ENCODE data around the gene RTN3. TPM values are rescaled to one million over a fixed set of nuclear protein-coding genes. Genes with fewer than 3 reads are reported as not detected.

The RTN3 gene
- total and polyA plus RNA-seq, 2 donors (not counting 1 experiment from before 2014, with no cell fraction given), result 10.1 to 24.9 TPM

DNA sequence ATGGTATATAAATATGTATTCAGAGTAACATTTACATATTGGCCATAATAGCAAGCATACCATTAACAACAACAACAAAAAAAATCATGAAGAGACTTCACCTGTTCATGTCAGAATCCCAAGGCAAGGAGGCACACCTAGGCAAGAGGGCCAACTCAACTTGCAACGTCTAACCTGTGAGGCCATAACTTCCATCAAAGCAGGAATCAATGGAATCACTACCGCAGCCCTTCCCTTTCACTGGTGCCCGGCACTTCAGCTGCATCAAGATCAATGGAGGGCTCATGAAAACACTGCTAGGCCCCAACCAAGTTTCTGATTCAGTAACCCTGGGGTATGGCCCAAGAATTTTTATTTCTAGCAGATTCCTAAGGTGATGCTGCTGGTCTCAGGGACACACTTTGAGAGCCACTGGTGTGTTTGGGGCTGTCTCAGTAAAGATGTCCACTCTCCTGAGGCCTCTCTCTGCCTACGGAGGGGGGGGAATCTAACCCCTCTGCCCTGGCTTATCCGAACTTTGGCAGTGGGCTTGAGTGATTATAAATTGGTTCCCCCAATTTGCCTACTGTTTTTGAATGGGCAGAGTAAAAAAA lies 79.3 kb downstream of the RTN3 start:
- no peak overlapping the region for H3K4me3 ChIP-seq (ENCODE audit: control extremely low read depth in 1 of 5, extremely low read depth in 1 of 5, insufficient read depth in 1 of 5, low read depth in 2 of 5, low read length in 4 of 5)
- H3K4me1 Mint-ChIP-seq, result no peaks in the 10 kb centered on the region

GRCh38 chr11:63761188-63761587 lies 79.9 kb downstream of the RTN3 start:
- ChIA-PET CTCF (no interaction called here), POLR2A (no interaction called here)
- H3K4me3 Mint-ChIP-seq, result no peak overlapping the region
- H3K27ac Mint-ChIP-seq, result no peak overlapping the region
- Histone ChIP-seq H3K4me3 (ENCODE audit: control extremely low read depth in 1 of 5, extremely low read depth in 1 of 5, insufficient read depth in 1 of 5, low read depth in 2 of 5, low read length in 4 of 5) (no peak overlapping the region), H3K36me3 (replicated peaks in 1 of 2; ENCODE audit: control extremely low read depth in 1 of 2, control insufficient read depth in 1 of 2, extremely low read depth in 1 of 2, insufficient read depth in 2 of 2, low read length in 1 of 2) (peaks cover 0 to 2% of the 10 kb centered on the region in 2 experiments), H3K9ac (ENCODE audit: low read length) (no peak overlapping the region), H3K9me3 (ENCODE audit: control extremely low read depth in 1 of 3, control insufficient read depth in 2 of 3, insufficient read depth in 1 of 3, low read length in 2 of 3) (no peaks in the 10 kb centered on the region), H3K27ac (ENCODE audit: low read length in 2 of 2) (no peak overlapping the region), H2AFZ (ENCODE audit: insufficient read depth, low read depth, low read length, poor library complexity, severe bottlenecking) (no peak overlapping the region), H3K4me2 (replicated peaks; ENCODE audit: low read depth, low read length, poor library complexity, severe bottlenecking) (no peak overlapping the region), H3K4me1 (ENCODE audit: control insufficient read depth in 2 of 2, insufficient read depth in 2 of 2, low read length in 2 of 2) (no peaks in the 10 kb centered on the region), H3K27me3 (replicated peaks in 1 of 4; ENCODE audit: control extremely low read depth in 1 of 4, control insufficient read depth in 3 of 4, insufficient read depth in 4 of 4, low read length in 3 of 4) (no peaks in the 10 kb centered on the region), H4K20me1 (ENCODE audit: control insufficient read depth, insufficient read depth, low read length, poor library complexity, severe bottlenecking) (peaks cover 1% of the 10 kb centered on the region), H3K79me2 (ENCODE audit: control insufficient read depth, insufficient read depth, low read length) (no peaks in the 10 kb centered on the region)
- H3K27me3 Mint-ChIP-seq, result no peaks in the 10 kb centered on the region
- peaks cover under 1% of the 10 kb centered on the region for H3K4me1 Mint-ChIP-seq
- no peaks in the 10 kb centered on the region for H3K9me3 Mint-ChIP-seq (ENCODE audit: insufficient read depth)
- WGBS (ENCODE audit: insufficient coverage), result 96% methylated on average over 10 of the region's 10 CpGs
- intact Hi-C loops (cut with micrococcal nuclease), result no loop called here
- no peak for ATAC-seq (ENCODE audit: low read depth)
- no peak for DNase-seq
- TF ChIP-seq, protein P1, sequence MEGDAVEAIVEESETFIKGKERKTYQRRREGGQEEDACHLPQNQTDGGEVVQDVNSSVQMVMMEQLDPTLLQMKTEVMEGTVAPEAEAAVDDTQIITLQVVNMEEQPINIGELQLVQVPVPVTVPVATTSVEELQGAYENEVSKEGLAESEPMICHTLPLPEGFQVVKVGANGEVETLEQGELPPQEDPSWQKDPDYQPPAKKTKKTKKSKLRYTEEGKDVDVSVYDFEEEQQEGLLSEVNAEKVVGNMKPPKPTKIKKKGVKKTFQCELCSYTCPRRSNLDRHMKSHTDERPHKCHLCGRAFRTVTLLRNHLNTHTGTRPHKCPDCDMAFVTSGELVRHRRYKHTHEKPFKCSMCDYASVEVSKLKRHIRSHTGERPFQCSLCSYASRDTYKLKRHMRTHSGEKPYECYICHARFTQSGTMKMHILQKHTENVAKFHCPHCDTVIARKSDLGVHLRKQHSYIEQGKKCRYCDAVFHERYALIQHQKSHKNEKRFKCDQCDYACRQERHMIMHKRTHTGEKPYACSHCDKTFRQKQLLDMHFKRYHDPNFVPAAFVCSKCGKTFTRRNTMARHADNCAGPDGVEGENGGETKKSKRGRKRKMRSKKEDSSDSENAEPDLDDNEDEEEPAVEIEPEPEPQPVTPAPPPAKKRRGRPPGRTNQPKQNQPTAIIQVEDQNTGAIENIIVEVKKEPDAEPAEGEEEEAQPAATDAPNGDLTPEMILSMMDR (IDR thresholded peaks at IDR 0.05), result no peak
- TF ChIP-seq EZH2 (IDR thresholded peaks at IDR 0.05; ENCODE audit: borderline replicate concordance, insufficient read depth, low read depth, low read length, poor library complexity, severe bottlenecking), result no peak

More for the DNA sequence above, 79.3 kb downstream of the RTN3 start:
- H2AFZ ChIP-seq (ENCODE audit: insufficient read depth, low read depth, low read length, poor library complexity, severe bottlenecking), result no peak overlapping the region
- H3K79me2 ChIP-seq (ENCODE audit: control insufficient read depth, insufficient read depth, low read length), result no peaks in the 10 kb centered on the region
- intact Hi-C loops (cut with micrococcal nuclease), result no loop called here
- Mint-ChIP-seq H3K27ac (no peak overlapping the region), H3K27me3 (no peaks in the 10 kb centered on the region), H3K9me3 (ENCODE audit: insufficient read depth) (no peaks in the 10 kb centered on the region), H3K4me3 (no peak overlapping the region)
- peaks cover 2% of the 10 kb centered on the region in 2 experiments for H3K36me3 ChIP-seq (replicated peaks in 1 of 2; ENCODE audit: control extremely low read depth in 1 of 2, control insufficient read depth in 1 of 2, extremely low read depth in 1 of 2, insufficient read depth in 2 of 2, low read length in 1 of 2)
- H3K4me2 ChIP-seq (replicated peaks; ENCODE audit: low read depth, low read length, poor library complexity, severe bottlenecking), result no peak overlapping the region
- H3K27ac ChIP-seq (ENCODE audit: low read length in 2 of 2), result no peak overlapping the region
- no peak for DNase-seq
- H4K20me1 ChIP-seq (ENCODE audit: control insufficient read depth, insufficient read depth, low read length, poor library complexity, severe bottlenecking), result no peaks in the 10 kb centered on the region
- H3K9ac ChIP-seq (ENCODE audit: low read length), result no peak overlapping the region
- no peaks in the 10 kb centered on the region for H3K4me1 ChIP-seq (ENCODE audit: control insufficient read depth in 2 of 2, insufficient read depth in 2 of 2, low read length in 2 of 2)
- no peak for ATAC-seq (ENCODE audit: low read depth)
- H3K27me3 ChIP-seq (replicated peaks in 1 of 4; ENCODE audit: control extremely low read depth in 1 of 4, control insufficient read depth in 3 of 4, insufficient read depth in 4 of 4, low read length in 3 of 4), result no peaks in the 10 kb centered on the region
- no peaks in the 10 kb centered on the region for H3K9me3 ChIP-seq (ENCODE audit: control extremely low read depth in 1 of 3, control insufficient read depth in 2 of 3, insufficient read depth in 1 of 3, low read length in 2 of 3)
- ChIA-PET POLR2A (no interaction called here), CTCF (no interaction called here)
- 98% methylated on average over 4 of the region's 5 CpGs for WGBS (ENCODE audit: insufficient coverage)
- no peak for TF ChIP-seq EZH2 (IDR thresholded peaks at IDR 0.05; ENCODE audit: borderline replicate concordance, insufficient read depth, low read depth, low read length, poor library complexity, severe bottlenecking)
- TF ChIP-seq, protein P1 (IDR thresholded peaks at IDR 0.05), result no peak

All from B cell (primary cell).